Measurements from ENCODE around the gene MCM5. TPM values are rescaled to one million over a fixed set of nuclear protein-coding genes. Genes with fewer than 3 reads are reported as not detected.
"Not testable (repeated sequence)": the region's sequence is repeated elsewhere in the genome, so short reads cannot be mapped to it uniquely, and the experiment has no call there.

MCM5 gene
- total and polyA plus RNA-seq, 5 donors, result 7.3 to 15.8 (median 9.0) TPM

DNA sequence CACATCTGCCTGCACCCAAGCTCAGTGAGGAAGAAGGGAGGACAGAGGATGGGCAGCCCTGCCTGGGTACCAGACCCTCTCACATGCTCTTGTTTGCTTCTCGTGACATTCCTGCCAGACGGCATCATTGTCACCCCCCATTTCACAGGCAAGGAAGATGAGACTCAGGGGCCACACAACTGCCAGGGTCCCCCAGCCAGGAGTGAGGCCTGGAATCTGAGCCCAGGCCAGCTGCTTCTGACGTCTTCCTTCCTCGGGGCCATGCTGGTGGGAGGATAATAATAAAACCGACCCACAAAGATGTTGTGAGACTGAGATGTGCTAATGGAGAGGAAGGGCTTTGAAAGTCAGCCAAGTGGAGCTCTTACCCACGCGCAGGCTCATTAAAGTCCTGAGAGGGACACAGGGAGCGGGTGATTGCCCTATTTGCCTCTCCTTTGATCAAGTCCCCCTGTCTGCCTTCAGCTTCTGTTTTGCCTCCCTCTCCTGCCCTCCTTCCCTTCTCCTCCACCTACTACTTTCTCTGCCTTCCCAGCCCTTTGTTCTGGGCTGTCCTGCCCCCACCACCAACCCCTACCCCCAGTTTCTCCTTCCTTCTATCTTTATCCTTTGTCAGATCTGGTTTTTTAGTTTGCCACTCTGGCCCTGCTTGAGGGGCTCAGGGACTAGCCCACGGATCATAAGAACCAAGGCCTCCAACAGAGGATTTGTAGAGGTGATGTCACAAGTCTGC, 62.7 kb downstream of the MCM5 start:
- Histone ChIP-seq H3K4me1 (ENCODE audit: control insufficient read depth, insufficient read depth, low read length) (peaks cover 2% of the 10 kb centered on the region), H3K27ac (ENCODE audit: low read length) (no peak overlapping the region), H3K27me3 (ENCODE audit: control insufficient read depth, insufficient read depth) (no peaks in the 10 kb centered on the region), H3K9me3 (ENCODE audit: control insufficient read depth, low read length) (no peaks in the 10 kb centered on the region), H3K4me3 (ENCODE audit: low read length) (no peak overlapping the region)
- DNase-seq (no peak), ATAC-seq (no peak)
- intact Hi-C loops (cut with DNase I), result no loop called here
- 63% methylated on average over 9 of the region's 9 CpGs for WGBS

DNA sequence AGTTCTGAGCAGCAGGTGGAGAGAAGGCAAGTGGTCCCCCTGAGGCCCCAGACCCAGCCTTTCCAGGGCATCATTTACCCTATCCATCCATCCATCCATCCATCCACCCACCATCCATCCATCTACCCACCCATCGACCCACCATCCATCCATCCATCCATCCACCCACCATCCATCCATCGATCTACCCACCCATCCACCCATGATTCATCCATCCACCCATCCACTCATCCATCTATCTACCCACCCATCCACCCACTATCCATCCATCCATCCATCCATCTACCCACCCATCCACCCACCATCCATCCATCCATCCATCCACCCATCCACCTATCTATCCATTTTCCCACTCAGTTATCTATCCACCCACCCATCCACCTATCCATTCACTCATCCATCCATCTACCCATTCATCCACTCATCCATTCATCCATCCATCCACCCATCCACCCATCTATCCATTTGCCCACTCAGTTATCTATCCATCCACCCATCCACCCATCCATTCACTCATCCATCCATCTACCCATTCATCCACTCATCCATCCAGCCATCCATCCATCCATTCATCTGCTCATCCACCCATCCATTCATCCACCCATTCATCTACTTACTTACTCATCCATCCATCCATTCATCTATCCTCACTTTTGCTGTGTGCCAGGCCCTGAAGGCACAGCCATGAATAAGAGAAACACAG, 63.4 kb downstream of the MCM5 start:
- Histone ChIP-seq H3K27me3 (ENCODE audit: control insufficient read depth, insufficient read depth) (no peaks in the 10 kb centered on the region), H3K4me1 (ENCODE audit: control insufficient read depth, insufficient read depth, low read length) (peaks cover 7% of the 10 kb centered on the region), H3K9me3 (ENCODE audit: control insufficient read depth, low read length) (no peaks in the 10 kb centered on the region), H3K27ac (ENCODE audit: low read length) (no peak overlapping the region), H3K4me3 (ENCODE audit: low read length) (no peak overlapping the region)
- intact Hi-C loops (cut with DNase I), result no loop called here
- ATAC-seq, result no peak
- WGBS, result 100% methylated on average over 2 of the region's 2 CpGs
- DNase-seq, result no peak

DNA sequence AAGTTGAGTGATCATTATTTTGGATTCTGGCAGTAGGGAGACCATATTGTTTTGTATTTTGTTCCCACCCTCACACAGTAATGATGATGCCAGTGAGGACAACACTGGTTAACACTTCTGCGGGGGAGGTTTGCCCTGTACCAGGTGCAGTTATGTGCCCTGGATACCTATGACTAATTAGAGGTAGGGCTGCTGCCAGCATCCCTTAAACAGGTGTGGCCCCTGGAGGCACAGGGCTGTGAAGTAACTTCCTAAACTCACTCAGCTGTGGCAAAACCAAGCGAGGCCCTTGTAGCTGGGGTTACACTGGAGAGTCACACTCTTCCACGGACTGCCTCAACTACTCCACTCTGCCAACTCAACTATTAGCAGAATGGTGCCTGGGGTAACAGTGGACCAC, 64.5 kb downstream of the MCM5 start:
- ATAC-seq (no peak), DNase-seq (no peak)
- 95% methylated on average over 3 of the region's 3 CpGs for WGBS
- Histone ChIP-seq H3K4me1 (ENCODE audit: control insufficient read depth, insufficient read depth, low read length) (peaks cover 7% of the 10 kb centered on the region), H3K27me3 (ENCODE audit: control insufficient read depth, insufficient read depth) (no peaks in the 10 kb centered on the region), H3K9me3 (ENCODE audit: control insufficient read depth, low read length) (no peaks in the 10 kb centered on the region), H3K4me3 (ENCODE audit: low read length) (no peak overlapping the region), H3K27ac (ENCODE audit: low read length) (no peak overlapping the region)
- intact Hi-C loops (cut with DNase I), result no loop called here

DNA sequence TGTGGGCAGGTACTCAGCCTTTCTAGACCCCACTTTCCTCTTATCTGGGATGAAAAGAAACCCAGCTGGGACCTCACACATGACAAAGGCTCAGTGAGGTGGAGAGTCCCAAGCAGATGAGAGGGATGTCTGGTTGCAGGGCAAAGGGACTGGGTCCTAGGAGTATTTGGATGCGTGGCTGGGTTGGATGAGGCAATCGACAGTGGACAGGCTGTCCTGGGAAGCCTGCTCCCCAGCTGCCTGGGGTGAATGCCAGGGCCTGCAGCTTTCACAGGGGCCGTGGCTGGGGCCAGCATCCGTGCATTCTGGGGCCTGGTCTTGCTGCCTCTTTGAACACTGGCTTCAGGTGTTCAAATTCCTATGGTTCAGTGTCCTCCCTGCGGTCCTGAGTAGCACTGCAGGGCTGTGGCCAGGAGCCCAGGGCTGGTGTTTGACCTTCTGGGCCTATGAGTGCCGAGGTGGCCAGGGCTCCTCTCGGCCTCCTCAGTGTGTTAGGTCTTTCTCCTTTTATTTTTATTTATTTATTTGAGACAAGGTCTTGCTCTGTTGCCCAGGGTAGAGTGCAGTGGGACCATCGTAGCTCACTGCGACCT, 65.3 kb downstream of the MCM5 start:
- Histone ChIP-seq H3K27ac (ENCODE audit: low read length) (no peak overlapping the region), H3K27me3 (ENCODE audit: control insufficient read depth, insufficient read depth) (no peaks in the 10 kb centered on the region), H3K9me3 (ENCODE audit: control insufficient read depth, low read length) (no peaks in the 10 kb centered on the region), H3K4me1 (ENCODE audit: control insufficient read depth, insufficient read depth, low read length) (peaks cover 7% of the 10 kb centered on the region), H3K4me3 (ENCODE audit: low read length) (no peak overlapping the region)
- WGBS, result 85% methylated on average over 9 of the region's 9 CpGs
- intact Hi-C loops (cut with DNase I), result no loop called here
- ATAC-seq (peak; percentile 21 to 34), DNase-seq (peak; percentile 71 to 81 (median 71))

DNA sequence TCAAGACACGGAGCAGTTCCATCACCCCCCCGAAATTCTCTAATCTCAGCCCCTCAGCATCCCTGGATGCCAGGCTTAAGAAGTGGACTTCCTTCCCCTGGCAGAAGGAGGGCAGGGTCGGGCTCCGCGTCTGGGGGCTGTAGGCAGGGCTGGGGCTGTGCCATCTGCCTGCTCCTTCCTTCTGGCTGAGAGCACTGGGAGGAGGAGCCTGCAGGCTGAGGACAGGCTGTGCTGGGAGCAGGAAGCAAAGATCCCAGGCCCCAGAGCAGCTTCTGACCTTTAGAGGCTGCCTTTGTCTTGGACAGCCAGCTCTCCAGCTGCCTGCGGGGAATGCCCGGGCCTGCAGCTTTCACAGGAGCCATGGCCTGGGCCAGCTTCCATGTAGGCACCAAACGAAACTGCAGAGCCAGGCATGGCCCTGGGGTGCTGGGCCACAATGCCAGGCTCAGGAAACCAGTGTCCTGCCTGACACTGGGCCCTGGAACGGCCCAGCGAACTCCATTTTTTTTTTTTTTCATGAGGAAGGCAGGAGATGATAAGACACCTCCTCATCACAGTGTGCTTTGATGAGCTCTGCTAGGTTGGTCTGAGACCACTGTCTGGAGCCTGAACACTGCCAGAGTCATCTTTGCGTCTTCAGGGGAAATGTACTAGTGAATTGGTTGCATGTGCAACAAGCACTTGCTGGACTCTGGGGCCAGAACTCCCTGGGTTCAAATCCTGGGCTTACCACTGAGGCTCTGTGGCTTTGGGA, 67.9 kb downstream of the MCM5 start:
- peak; percentile 97 to 98 for ATAC-seq
- 29% methylated on average over 11 of the region's 11 CpGs for WGBS
- intact Hi-C loops (cut with DNase I), result no loop called here
- H3K4me1 ChIP-seq (ENCODE audit: control insufficient read depth, insufficient read depth, low read length), result peaks cover 7% of the 10 kb centered on the region
- peak overlapping the region; percentile 98 for H3K27ac ChIP-seq (ENCODE audit: low read length)
- DNase-seq, result peak; percentile 86 to 95 (median 90)
- no peaks in the 10 kb centered on the region for H3K9me3 ChIP-seq (ENCODE audit: control insufficient read depth, low read length)
- H3K27me3 ChIP-seq (ENCODE audit: control insufficient read depth, insufficient read depth), result no peaks in the 10 kb centered on the region
- H3K4me3 ChIP-seq (ENCODE audit: low read length), result no peak overlapping the region

DNA sequence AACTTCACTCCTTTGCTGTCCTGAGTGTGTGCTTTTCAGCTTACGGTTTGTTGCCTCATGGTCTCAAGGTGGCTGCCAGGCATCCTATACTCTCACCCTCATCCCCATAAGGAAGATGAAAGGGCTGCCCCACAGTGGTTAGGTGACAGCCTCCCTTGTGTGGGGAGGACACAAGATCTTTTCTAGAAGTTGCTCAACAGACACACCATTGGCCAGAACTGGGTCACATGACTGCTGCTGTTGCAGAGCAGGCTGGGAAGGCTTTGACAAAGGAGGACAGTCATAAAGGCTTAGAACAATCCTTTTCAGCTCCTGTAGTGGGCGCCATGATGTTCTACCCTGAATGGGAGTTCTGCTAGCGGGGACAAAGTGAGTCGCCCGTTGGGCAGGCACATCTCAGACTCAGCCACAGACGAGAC, 71.0 kb downstream of the MCM5 start:
- 93% methylated on average over 6 of the region's 6 CpGs for WGBS
- ATAC-seq (no peak), DNase-seq (no peak)
- Histone ChIP-seq H3K4me1 (ENCODE audit: control insufficient read depth, insufficient read depth, low read length) (peaks cover 7% of the 10 kb centered on the region), H3K9me3 (ENCODE audit: control insufficient read depth, low read length) (no peaks in the 10 kb centered on the region), H3K4me3 (ENCODE audit: low read length) (no peak overlapping the region), H3K27me3 (ENCODE audit: control insufficient read depth, insufficient read depth) (no peaks in the 10 kb centered on the region), H3K27ac (ENCODE audit: low read length) (no peak overlapping the region)
- intact Hi-C loops (cut with DNase I), result no loop called here

DNA sequence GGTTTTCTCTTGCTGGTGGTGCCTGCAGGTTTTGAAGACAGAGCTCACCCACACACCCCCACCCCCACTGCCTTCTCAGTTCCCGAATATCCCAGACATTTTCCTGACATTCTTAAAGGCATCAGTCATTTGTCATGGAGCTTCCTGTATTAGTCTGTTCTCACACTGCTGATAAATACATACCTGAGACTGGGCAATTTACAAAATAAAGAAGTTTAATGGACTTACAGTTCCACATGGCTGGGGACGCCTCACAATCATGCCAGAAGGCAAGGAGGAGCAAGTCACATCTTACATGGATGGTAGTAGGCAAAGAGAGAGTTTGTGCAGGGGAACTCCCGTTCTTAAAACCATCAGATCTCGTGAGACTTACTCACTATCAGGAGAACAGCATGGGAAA, 71.6 kb downstream of the MCM5 start:
- 78% methylated on average over 4 of the region's 4 CpGs for WGBS
- ATAC-seq; H3K9me3 ChIP-seq (ENCODE audit: control insufficient read depth, low read length); H3K27ac ChIP-seq (ENCODE audit: low read length); H3K27me3 ChIP-seq (ENCODE audit: control insufficient read depth, insufficient read depth); H3K4me1 ChIP-seq (ENCODE audit: control insufficient read depth, insufficient read depth, low read length); H3K4me3 ChIP-seq (ENCODE audit: low read length); DNase-seq; intact Hi-C loops (cut with DNase I): not testable (repeated sequence)

DNA sequence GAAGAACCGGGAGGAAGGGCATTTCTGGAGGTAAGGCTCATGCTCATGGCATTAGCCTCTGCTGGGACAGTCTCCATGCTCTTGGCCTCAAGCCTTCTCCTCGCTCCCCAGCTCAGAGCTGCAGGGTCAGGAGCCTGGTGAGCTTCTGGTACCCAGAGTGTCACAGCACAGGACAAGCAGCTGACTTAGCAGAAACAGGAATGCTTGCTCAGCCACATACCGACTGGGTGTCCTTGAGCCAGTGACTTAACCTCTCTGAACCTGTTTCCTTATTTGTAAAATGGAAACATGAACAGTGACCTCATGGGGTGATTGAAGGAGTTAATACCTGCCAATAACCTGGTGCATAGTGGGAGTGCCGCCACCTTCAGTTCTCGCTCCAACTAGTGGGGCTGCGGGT, 72.5 kb downstream of the MCM5 start:
- ATAC-seq, result no peak
- H3K27ac ChIP-seq (ENCODE audit: low read length), result no peak overlapping the region
- intact Hi-C loops (cut with DNase I), result no loop called here
- 93% methylated on average over 6 of the region's 6 CpGs for WGBS
- peaks cover 7% of the 10 kb centered on the region for H3K4me1 ChIP-seq (ENCODE audit: control insufficient read depth, insufficient read depth, low read length)
- H3K27me3 ChIP-seq (ENCODE audit: control insufficient read depth, insufficient read depth), result no peaks in the 10 kb centered on the region
- no peaks in the 10 kb centered on the region for H3K9me3 ChIP-seq (ENCODE audit: control insufficient read depth, low read length)
- H3K4me3 ChIP-seq (ENCODE audit: low read length), result no peak overlapping the region
- no peak for DNase-seq

DNA sequence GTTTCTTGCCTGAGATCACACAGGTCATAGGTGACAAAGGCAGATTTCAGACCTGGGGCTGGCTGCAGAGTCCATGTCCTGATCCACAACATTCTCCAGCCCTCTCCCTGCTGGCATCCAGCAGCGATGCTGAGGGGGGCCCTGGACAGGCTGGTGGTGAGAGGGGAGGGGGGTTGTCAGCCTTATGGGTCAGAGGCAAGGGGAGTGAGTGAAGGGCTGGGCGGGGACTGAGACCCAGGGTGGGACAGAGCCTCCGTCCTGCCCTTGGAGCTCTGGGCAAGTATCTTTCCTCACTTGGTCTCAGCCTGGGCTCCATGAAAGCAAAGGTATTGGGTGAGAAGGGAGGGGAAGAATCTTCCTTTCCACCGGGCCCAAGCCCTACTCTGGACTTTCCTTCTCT, 74.0 kb downstream of the MCM5 start:
- Histone ChIP-seq H3K4me3 (ENCODE audit: low read length) (no peak overlapping the region), H3K4me1 (ENCODE audit: control insufficient read depth, insufficient read depth, low read length) (no peaks in the 10 kb centered on the region), H3K9me3 (ENCODE audit: control insufficient read depth, low read length) (no peaks in the 10 kb centered on the region), H3K27me3 (ENCODE audit: control insufficient read depth, insufficient read depth) (no peaks in the 10 kb centered on the region), H3K27ac (ENCODE audit: low read length) (no peak overlapping the region)
- ATAC-seq (no peak), DNase-seq (no peak)
- intact Hi-C loops (cut with DNase I), result no loop called here
- WGBS, result 81% methylated on average over 4 of the region's 4 CpGs
